Esophagus muscularis mucosa (tissue), 4 donors: ENCODE data around the gene ERF. TPM values are rescaled to one million over a fixed set of nuclear protein-coding genes. Genes with fewer than 3 reads are reported as not detected.
A peak's percentile ranks its signal among the peaks of the same experiment; 100 is the strongest.

ENCODE experiments used
- DNase-seq: peaks from one replicate; pipeline ENCODE4 v3.0.0-alpha.2; 2017; ENCODE audit errors: extremely low spot score
- H3K27ac ChIP-seq, 4 donors: fragments of 200-600 bp; sonication (generic); replicated peaks in 1 of 4; 1 replicate in 3 of 4; 2 replicates in 1 of 4; pipeline ENCODE4 v1.5.1; 2016 to 2019; ENCODE audit warnings: mild to moderate bottlenecking in 1 of 4
- H3K27me3 ChIP-seq, 4 donors: fragments of 200-600 bp; sonication (generic); one replicate each; pipeline versions ENCODE4 v1.5.1 to v1.6.0; 2016 to 2019
- H3K36me3 ChIP-seq, 4 donors: fragments of 200-600 bp; sonication (generic); one replicate each; pipeline ENCODE4 v1.5.1; 2016 to 2019
- H3K4me1 ChIP-seq, 4 donors: fragments of 200-600 bp; sonication (generic); one replicate each; pipeline ENCODE4 v1.5.1; 2016 to 2019
- H3K4me3 ChIP-seq, 4 donors: fragments of 200-600 bp; sonication (generic); 1 replicate in 2 of 4; 2 replicates in 2 of 4; pipeline ENCODE4 v1.5.1; 2016 to 2019; ENCODE audit warnings: mild to moderate bottlenecking in 4 of 4, moderate library complexity in 1 of 4
- H3K9me3 ChIP-seq, 4 donors: fragments of 200-600 bp; sonication (generic); 1 replicate in 3 of 4; 2 replicates in 1 of 4; pipeline ENCODE4 v1.5.1; 2016 to 2019
- CTCF ChIP-seq, 3 experiments: fragments of 200-600 bp in 2 of 3; fragments of 450-650 bp in 1 of 3; sonication (generic) in 2 of 3; IDR thresholded peaks; one replicate each; pipeline ENCODE4 v1.5.1; 2017 to 2019; ENCODE audit warnings: antibody characterized with exemption in 3 of 3, mild to moderate bottlenecking in 2 of 3, moderate library complexity in 1 of 3
- EP300 ChIP-seq: sonication (generic); formaldehyde crosslinking; IDR thresholded peaks from one replicate; pipeline ENCODE4 v1.6.1; 2017; ENCODE audit warnings: antibody characterized with exemption
- POLR2A ChIP-seq: fragments of 450-650 bp; IDR thresholded peaks from one replicate; pipeline ENCODE4 v1.6.1; 2017; ENCODE audit warnings: antibody characterized with exemption, moderate library complexity, mild to moderate bottlenecking, low read depth
- POLR2AphosphoS5 ChIP-seq, 2 donors: sonication (generic); formaldehyde crosslinking; IDR thresholded peaks; one replicate each; pipeline ENCODE4 v1.6.1; 2017; ENCODE audit warnings: antibody characterized with exemption in 2 of 2
- WGBS: methylation state at CpG from one replicate; pipeline ENCODE4 v1.1.5; 2018; 5-methylcytosine and 5-hydroxymethylcytosine counted together
- intact Hi-C: fragments of 100-400 bp; cut with DNase I; formaldehyde crosslinking; loops from one replicate; pipeline ENCODE4 v1.15.1; 2023
- total RNA-seq, 4 donors: library from RNA; depleted of rRNA; stranded (reverse); fragments of >200 nt; gene quantifications; one replicate each; pipeline versions ENCODE4 v1.1.0 to v1.2.1, GENCODE V29; 2016

ERF gene
- total RNA-seq, 4 donors from 2014 or later: 16.6 to 38.8 (median 35.5) TPM

- 0% methylated on average over 46 of the region's 76 CpGs for WGBS
- Histone ChIP-seq H3K27me3 (no peaks in the 10 kb centered on the region), H3K4me1 (peaks cover 51 to 78% (median 66%) of the 10 kb centered on the region in 4 donors), H3K4me3 (peak within 1 kb of the TSS; percentile 79 to 92 (median 86)), H3K27ac (peak within 1 kb of the TSS; percentile 95 to 100 (median 100)), H3K9me3 (no peaks in the 10 kb centered on the region), H3K36me3 (peaks cover 0 to 39% (median 11%) of the 10 kb centered on the region in 4 donors)
- TF ChIP-seq CTCF (IDR thresholded peaks at IDR 0.05) (peak in 1 of 3 experiments; percentile 7), POLR2A (peak; percentile 67), EP300 (no peak), POLR2AphosphoS5 (IDR thresholded peaks at IDR 0.05) (peak; percentile 96)
- peak; percentile 99 for DNase-seq
- intact Hi-C loops: no loop called here
Measured at GRCh38 chr19:42242512-42243409, 12.2 kb downstream of the ERF start, which contains the start of gene GSK3A. GSK3A (minus strand) TSS chr19:42242602; CDS start chr19:42242465, 137 bp downstream.

GRCh38 chr19:42242069-42242511 is 12.8 kb downstream of the ERF start:
- 0% methylated on average over 19 of the region's 49 CpGs for WGBS
- DNase-seq: no peak
- TF ChIP-seq POLR2A (no peak), EP300 (no peak), CTCF (IDR thresholded peaks at IDR 0.05) (no peak), POLR2AphosphoS5 (IDR thresholded peaks at IDR 0.05) (no peak)

GRCh38 chr19:42241279-42241678 is 13.6 kb downstream of the ERF start:
- H3K4me1 ChIP-seq: peaks cover 39 to 63% (median 56%) of the 10 kb centered on the region in 4 donors
- peaks cover 3 to 42% (median 22%) of the 10 kb centered on the region in 4 donors for H3K36me3 ChIP-seq
- intact Hi-C loops: no loop called here
- no peak for TF ChIP-seq POLR2AphosphoS5 (IDR thresholded peaks at IDR 0.05)
- TF ChIP-seq EP300: no peak
- no peak for TF ChIP-seq POLR2A
- TF ChIP-seq CTCF (IDR thresholded peaks at IDR 0.05): no peak
- peak overlapping the region in 3 of 4 donors; percentile 95 to 100 (median 100) for H3K27ac ChIP-seq
- H3K9me3 ChIP-seq: no peaks in the 10 kb centered on the region
- no peaks in the 10 kb centered on the region for H3K27me3 ChIP-seq
- 100% methylated on average over 3 of the region's 3 CpGs for WGBS
- H3K4me3 ChIP-seq: peak overlapping the region; percentile 79 to 92 (median 86)
- DNase-seq: no peak

More at GRCh38 chr19:42242069-42242511, 12.8 kb downstream of the ERF start:
- no peaks in the 10 kb centered on the region for H3K9me3 ChIP-seq
- H3K27ac ChIP-seq: peak overlapping the region; percentile 95 to 100 (median 100)
- peak overlapping the region; percentile 79 to 92 (median 86) for H3K4me3 ChIP-seq
- intact Hi-C loops: no loop called here
- H3K27me3 ChIP-seq: no peaks in the 10 kb centered on the region
- H3K4me1 ChIP-seq: peaks cover 47 to 71% (median 63%) of the 10 kb centered on the region in 4 donors
- peaks cover 0 to 39% (median 14%) of the 10 kb centered on the region in 4 donors for H3K36me3 ChIP-seq

DNA sequence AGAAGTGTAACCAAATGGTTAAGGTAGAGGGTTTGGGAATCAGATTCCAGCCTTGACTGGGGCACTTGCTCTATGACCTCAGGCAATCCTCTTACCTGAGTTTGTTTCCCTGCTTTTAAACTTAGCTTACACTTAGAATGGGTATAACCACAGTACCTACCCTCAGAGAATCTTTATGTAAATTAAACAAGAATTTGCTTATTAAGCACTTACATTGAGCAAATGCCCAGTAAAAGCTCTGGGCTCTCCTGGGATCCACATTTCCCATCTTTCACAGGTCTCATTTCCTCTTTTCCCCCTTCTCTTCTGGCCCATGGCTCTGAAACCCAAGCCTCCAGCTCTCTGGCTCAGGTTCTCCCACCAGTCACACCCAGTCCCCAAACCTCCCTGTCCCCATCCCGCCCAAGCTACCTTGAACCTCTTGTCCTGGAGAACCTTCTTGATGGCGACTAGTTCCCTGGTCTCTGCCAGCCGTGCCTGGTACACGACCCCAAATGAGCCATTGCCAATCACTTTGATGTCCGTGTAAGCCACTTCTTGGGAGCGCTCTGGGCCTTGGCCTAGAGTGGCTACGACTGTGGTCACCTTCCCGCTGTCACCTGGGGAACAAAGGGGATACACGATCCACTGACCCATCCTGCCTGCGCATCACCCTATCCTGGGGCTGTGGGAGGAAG is 15.2 kb downstream of the ERF start:
- Histone ChIP-seq H3K9me3 (no peaks in the 10 kb centered on the region), H3K4me3 (no peak overlapping the region), H3K27ac (no peak overlapping the region), H3K27me3 (no peaks in the 10 kb centered on the region), H3K36me3 (peaks cover 18 to 58% (median 38%) of the 10 kb centered on the region in 4 donors), H3K4me1 (peaks cover 23 to 47% (median 40%) of the 10 kb centered on the region in 4 donors)
- WGBS: 85% methylated on average over 10 of the region's 10 CpGs
- intact Hi-C loops: no loop called here
- no peak for TF ChIP-seq POLR2AphosphoS5 (IDR thresholded peaks at IDR 0.05)
- TF ChIP-seq CTCF (IDR thresholded peaks at IDR 0.05): no peak
- TF ChIP-seq POLR2A: no peak
- TF ChIP-seq EP300: no peak
- no peak for DNase-seq
